GM12874 (cell line): ENCODE data around the gene TFEB.

Experiments used
- TF ChIP-seq, protein P1 (sequence below): IDR thresholded peaks from 2 replicates; pipeline ENCODE4 v1.5.1; 2011; ENCODE audit warnings: low read depth, mild to moderate bottlenecking, control low read depth, low read length, moderate library complexity; ENCODE audit not compliant: insufficient read depth

TFEB gene

DNA sequence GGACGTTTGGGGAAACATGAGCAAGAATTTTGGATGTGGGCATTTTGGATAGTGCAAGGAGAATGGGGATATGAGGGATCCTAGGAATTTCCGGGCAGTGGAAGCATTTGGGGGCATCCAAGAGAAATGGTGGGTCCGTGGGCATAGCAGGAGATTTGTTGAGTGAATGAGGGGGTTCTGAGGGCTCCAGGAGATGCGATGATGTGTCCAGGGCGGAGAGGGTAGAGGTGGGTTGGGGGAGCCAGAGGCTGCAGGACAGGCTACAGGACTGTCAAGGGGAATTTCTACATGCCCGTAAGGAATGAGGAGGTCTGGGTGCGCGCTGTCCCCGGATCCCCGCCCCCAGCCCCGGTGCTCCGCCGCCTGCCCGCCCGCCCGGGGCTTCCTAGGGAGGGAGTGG is 43.9 kb upstream of the TFEB start:
- TF ChIP-seq, protein P1, sequence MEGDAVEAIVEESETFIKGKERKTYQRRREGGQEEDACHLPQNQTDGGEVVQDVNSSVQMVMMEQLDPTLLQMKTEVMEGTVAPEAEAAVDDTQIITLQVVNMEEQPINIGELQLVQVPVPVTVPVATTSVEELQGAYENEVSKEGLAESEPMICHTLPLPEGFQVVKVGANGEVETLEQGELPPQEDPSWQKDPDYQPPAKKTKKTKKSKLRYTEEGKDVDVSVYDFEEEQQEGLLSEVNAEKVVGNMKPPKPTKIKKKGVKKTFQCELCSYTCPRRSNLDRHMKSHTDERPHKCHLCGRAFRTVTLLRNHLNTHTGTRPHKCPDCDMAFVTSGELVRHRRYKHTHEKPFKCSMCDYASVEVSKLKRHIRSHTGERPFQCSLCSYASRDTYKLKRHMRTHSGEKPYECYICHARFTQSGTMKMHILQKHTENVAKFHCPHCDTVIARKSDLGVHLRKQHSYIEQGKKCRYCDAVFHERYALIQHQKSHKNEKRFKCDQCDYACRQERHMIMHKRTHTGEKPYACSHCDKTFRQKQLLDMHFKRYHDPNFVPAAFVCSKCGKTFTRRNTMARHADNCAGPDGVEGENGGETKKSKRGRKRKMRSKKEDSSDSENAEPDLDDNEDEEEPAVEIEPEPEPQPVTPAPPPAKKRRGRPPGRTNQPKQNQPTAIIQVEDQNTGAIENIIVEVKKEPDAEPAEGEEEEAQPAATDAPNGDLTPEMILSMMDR: no peak

- TF ChIP-seq, protein P1: no peak
Measured at GRCh38 chr6:41778895-41779294, 43.5 kb upstream of the TFEB start.

DNA sequence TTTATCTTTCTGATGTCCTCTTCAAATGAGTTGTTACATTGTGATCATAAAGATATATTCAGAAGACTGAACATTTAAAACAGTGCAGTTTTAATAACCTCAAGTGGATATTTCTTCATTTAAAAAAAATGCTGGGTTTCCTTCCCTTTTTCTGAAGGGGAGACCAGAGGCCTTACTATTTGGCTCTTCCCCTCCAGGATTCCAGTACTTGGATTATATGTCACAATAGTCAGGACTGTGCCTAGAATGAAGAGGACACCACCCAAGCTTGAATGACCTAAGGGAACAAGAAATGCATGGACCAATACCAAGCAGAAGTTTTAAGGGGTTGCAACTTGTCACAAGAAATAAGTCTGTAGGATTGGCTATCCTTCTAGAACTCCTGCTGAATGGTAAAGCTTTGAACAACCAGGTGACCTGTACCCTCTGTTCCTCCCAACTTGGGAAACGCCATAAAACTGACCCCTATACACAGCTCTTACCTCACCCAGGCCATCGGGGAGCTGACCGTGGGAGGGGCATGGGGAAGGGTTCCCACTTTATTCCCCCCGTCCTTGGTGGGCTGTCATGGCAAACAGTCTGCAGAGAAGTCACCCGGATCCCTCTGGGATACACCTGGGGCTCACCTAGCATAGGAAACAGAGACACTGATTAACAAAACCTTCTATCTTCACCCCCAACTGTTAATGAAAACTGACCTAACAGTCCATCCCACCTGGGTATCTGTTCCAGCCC is 42.3 kb upstream of the TFEB start:
- TF ChIP-seq, protein P1: no peak

- TF ChIP-seq, protein P1: no peak
Measured at GRCh38 chr6:41775293-41775882, 40.0 kb upstream of the TFEB start.

GRCh38 chr6:41774841-41775240 is 39.4 kb upstream of the TFEB start:
- TF ChIP-seq, protein P1: no peak

- TF ChIP-seq, protein P1: no peak
Measured at GRCh38 chr6:41771058-41771983, 35.9 kb upstream of the TFEB start.
